GM23248 (cell line): ENCODE results near the gene ACAP2. TPM values are rescaled to one million over a fixed set of nuclear protein-coding genes. Genes with fewer than 3 reads are reported as not detected.

ENCODE experiments used
- DNase-seq: peaks from one replicate; pipeline ENCODE4 v3.0.0-alpha.2; 2015
- H2AFZ ChIP-seq: fragments of 200-600 bp; sonication (generic); 2 replicates; pipeline ENCODE4 v1.6.1; 2016; ENCODE audit warnings: antibody characterized with exemption
- H3F3A ChIP-seq: fragments of 200-600 bp; sonication (generic); 2 replicates; pipeline ENCODE4 v1.6.1; 2016; ENCODE audit warnings: mild to moderate bottlenecking, antibody characterized with exemption, mixed run types; ENCODE audit not compliant: insufficient read depth
- H3K27ac ChIP-seq: fragments of 200-600 bp; sonication (generic); 2 replicates; pipeline ENCODE4 v1.5.1; 2016; ENCODE audit warnings: mild to moderate bottlenecking
- H3K27me3 ChIP-seq: fragments of 200-600 bp; sonication (generic); replicated peaks from 2 replicates; pipeline ENCODE4 v1.6.1; 2016; ENCODE audit warnings: mild to moderate bottlenecking; ENCODE audit not compliant: insufficient read depth
- H3K36me3 ChIP-seq: fragments of 200-600 bp; sonication (generic); 2 replicates; pipeline ENCODE4 v1.6.1; 2016; ENCODE audit warnings: low read depth, mild to moderate bottlenecking
- H3K4me1 ChIP-seq: fragments of 200-600 bp; sonication (generic); 2 replicates; pipeline ENCODE4 v1.6.1; 2016; ENCODE audit warnings: mild to moderate bottlenecking; ENCODE audit not compliant: insufficient read depth
- H3K4me2 ChIP-seq: fragments of 200-600 bp; sonication (generic); one replicate; pipeline ENCODE4 v1.6.1; 2016; ENCODE audit warnings: mild to moderate bottlenecking; ENCODE audit not compliant: unreplicated experiment
- H3K4me3 ChIP-seq: fragments of 200-600 bp; sonication (generic); 2 replicates; pipeline ENCODE4 v1.5.1; 2016; ENCODE audit warnings: mild to moderate bottlenecking
- H3K79me2 ChIP-seq: fragments of 200-600 bp; sonication (generic); 2 replicates; pipeline ENCODE4 v1.6.1; 2016; ENCODE audit warnings: mild to moderate bottlenecking; ENCODE audit not compliant: insufficient read depth
- H3K9ac ChIP-seq: fragments of 200-600 bp; sonication (generic); 2 replicates; pipeline ENCODE4 v1.6.1; 2016; ENCODE audit warnings: mild to moderate bottlenecking
- H3K9me2 ChIP-seq: fragments of 200-600 bp; sonication (generic); 2 replicates; pipeline ENCODE4 v1.6.1; 2016; ENCODE audit warnings: mixed run types, mild to moderate bottlenecking, moderate library complexity; ENCODE audit not compliant: insufficient read depth
- H3K9me3 ChIP-seq: fragments of 200-600 bp; sonication (generic); one replicate; pipeline ENCODE4 v1.6.1; 2017; ENCODE audit warnings: low read depth
- H4K20me1 ChIP-seq: fragments of 200-600 bp; sonication (generic); 2 replicates; pipeline ENCODE4 v1.6.0; 2016; ENCODE audit not compliant: insufficient read depth
- EZH2 ChIP-seq: fragments of 200-600 bp; sonication (generic); IDR thresholded peaks from 2 replicates; pipeline ENCODE4 v1.6.1; 2018; ENCODE audit warnings: antibody characterized with exemption, mild to moderate bottlenecking; ENCODE audit not compliant: insufficient read depth, poor library complexity, severe bottlenecking
- EZH2phosphoT487 ChIP-seq: fragments of 200-600 bp; sonication (generic); IDR thresholded peaks from 2 replicates; pipeline ENCODE4 v1.6.1; 2018; ENCODE audit warnings: antibody characterized with exemption, moderate library complexity, mild to moderate bottlenecking, low read depth; ENCODE audit not compliant: insufficient read depth
- whole genome bisulfite sequencing, 2 experiments: methylation state at CpG; one replicate each; pipeline ENCODE4 v1.1.6; 2015 to 2017; ENCODE audit warnings: low lambda C conversion rate in 2 of 2, low coverage in 1 of 2; ENCODE audit errors: missing lambda C conversion rate in 2 of 2; 5-methylcytosine and 5-hydroxymethylcytosine counted together
- in situ Hi-C: fragments of 300-500 bp; cut with MboI; formaldehyde crosslinking; loops from 2 replicates; pipeline ENCODE4 v1.15.0; 2020
- polyA plus RNA-seq: library from polyadenylated mRNA; unstranded; fragments of >200 nt; fragmentation: Nextera tagmentation; extraction: Ambion mirVana; gene quantifications from 2 replicates; pipeline ENCODE4 v1.2.1, GENCODE V29; 2016
- total RNA-seq: library from RNA; depleted of rRNA; stranded (reverse); fragments of >200 nt; shearing (Covaris generic); gene quantifications from 2 replicates; pipeline ENCODE4 v1.2.3, GENCODE V29; 2014

Gene ACAP2
- total and polyA plus RNA-seq, 2 experiments from 2014 or later, result 47.8 to 49.9 TPM

DNA sequence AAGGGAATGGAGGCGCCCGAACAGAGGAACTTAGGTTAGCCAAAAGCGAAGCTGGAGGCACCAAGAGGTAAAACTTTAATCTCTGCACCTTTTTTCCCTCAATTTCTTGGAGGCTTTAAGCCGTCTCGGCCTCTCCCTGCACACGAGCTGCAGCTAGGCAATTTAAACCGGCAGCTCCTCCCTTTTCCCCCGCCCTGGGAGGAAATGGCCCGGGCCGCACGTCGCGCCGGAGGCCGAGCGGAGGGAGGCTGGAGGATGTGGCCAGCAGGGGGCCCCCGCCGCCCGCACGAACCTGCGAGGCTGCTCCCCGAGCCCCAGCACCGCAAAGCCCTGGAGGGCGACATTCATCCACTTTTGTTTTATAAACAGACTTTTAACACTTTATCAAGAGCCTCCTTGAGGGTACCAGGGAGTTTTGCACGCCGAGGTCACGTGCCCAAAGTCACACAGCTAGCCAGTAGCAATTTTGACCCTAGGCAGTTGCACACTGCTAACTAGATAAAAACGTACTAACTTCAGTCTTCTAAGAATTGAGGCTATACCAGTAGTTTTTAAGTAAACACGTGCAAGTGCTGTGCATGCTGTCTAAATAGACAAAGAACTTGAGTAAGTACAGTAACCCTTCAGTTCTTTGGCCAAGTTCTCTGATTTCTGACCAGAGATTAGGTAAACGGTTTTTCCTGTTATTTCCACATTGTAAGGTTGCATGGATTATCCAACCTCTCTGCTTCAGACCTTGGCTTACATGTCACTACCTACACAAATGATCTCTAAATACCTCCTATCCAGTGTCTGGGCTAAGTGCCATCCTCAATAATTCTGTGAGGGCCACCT, 171.2 kb downstream of the ACAP2 start:
- Histone ChIP-seq H3K4me1 (peaks cover 15% of the 10 kb centered on the region), H3K4me2 (peak overlapping the region; percentile 90), H4K20me1 (no peaks in the 10 kb centered on the region), H3K4me3 (peak overlapping the region; percentile 93), H3F3A (peaks cover 25% of the 10 kb centered on the region), H3K27ac (peak overlapping the region; percentile 52), H3K79me2 (peaks cover 33% of the 10 kb centered on the region), H3K9me3 (no peaks in the 10 kb centered on the region), H3K27me3 (no peaks in the 10 kb centered on the region), H3K9ac (peak overlapping the region; percentile 78), H3K36me3 (0 out of 2 replicates have a peak, but pooled peaks cover under 1% of the 10 kb centered on the region), H3K9me2 (no peaks in the 10 kb centered on the region), H2AFZ (peak overlapping the region; percentile 97)
- 1 to 2% methylated on average over 19 to 30 of the region's 30 CpGs for WGBS, 2 experiments
- TF ChIP-seq EZH2phosphoT487 (no peak), EZH2 (no peak)
- in situ Hi-C loops, result loop anchor here (5.0 kb wide), 1 partner anchor 251 kb away; no protein-coding TSS in a partner anchor
- DNase-seq, result peak; percentile 93

GRCh38 chr3:195270817-195271409, 171.9 kb downstream of the ACAP2 start, which contains the start of gene XXYLT1:
TSS of gene XXYLT1 (minus strand) at chr3:195271159. CDS start at chr3:195271058, 101 bp downstream.
- H3K9me3 ChIP-seq, result no peaks in the 10 kb centered on the region
- H4K20me1 ChIP-seq, result no peaks in the 10 kb centered on the region
- TF ChIP-seq EZH2 (no peak), EZH2phosphoT487 (no peak)
- H3K9ac ChIP-seq, result peak within 1 kb of the TSS; percentile 78
- H3F3A ChIP-seq, result peaks cover 25% of the 10 kb centered on the region
- H2AFZ ChIP-seq, result peak within 1 kb of the TSS; percentile 97
- WGBS, 2 experiments, result 0 to 2% methylated on average over 42 to 52 of the region's 75 CpGs
- H3K27ac ChIP-seq, result peak within 1 kb of the TSS; percentile 52
- H3K9me2 ChIP-seq, result no peaks in the 10 kb centered on the region
- H3K79me2 ChIP-seq, result peaks cover 36% of the 10 kb centered on the region
- DNase-seq, result peak; percentile 93
- in situ Hi-C loops, result loop anchor here (5.0 kb wide), 1 partner anchor 251 kb away; no protein-coding TSS in a partner anchor
- H3K4me2 ChIP-seq, result peak within 1 kb of the TSS; percentile 91
- H3K4me1 ChIP-seq, result peaks cover 15% of the 10 kb centered on the region
- no peaks in the 10 kb centered on the region for H3K36me3 ChIP-seq
- no peaks in the 10 kb centered on the region for H3K27me3 ChIP-seq
- H3K4me3 ChIP-seq, result peak within 1 kb of the TSS; percentile 93

- H3K9ac ChIP-seq, result peak overlapping the region; percentile 78
- in situ Hi-C loops, result loop anchor here (5.0 kb wide), 1 partner anchor 252 kb away; no protein-coding TSS in a partner anchor
- H3K36me3 ChIP-seq, result no peaks in the 10 kb centered on the region
- peaks cover 25% of the 10 kb centered on the region for H3F3A ChIP-seq
- H3K9me2 ChIP-seq, result no peaks in the 10 kb centered on the region
- no peak for TF ChIP-seq EZH2
- no peak for TF ChIP-seq EZH2phosphoT487
- H3K4me1 ChIP-seq, result peaks cover 15% of the 10 kb centered on the region
- WGBS, 2 experiments, result 0 to 2% methylated on average over 45 to 51 of the region's 52 CpGs
- peak; percentile 68 for DNase-seq
- peak overlapping the region; percentile 52 for H3K27ac ChIP-seq
- peak overlapping the region; percentile 97 for H2AFZ ChIP-seq
- H3K4me2 ChIP-seq, result peak overlapping the region; percentile 91
- H3K79me2 ChIP-seq, result peaks cover 43% of the 10 kb centered on the region
- no peaks in the 10 kb centered on the region for H3K27me3 ChIP-seq
- peak overlapping the region; percentile 93 for H3K4me3 ChIP-seq
- H4K20me1 ChIP-seq, result no peaks in the 10 kb centered on the region
- no peaks in the 10 kb centered on the region for H3K9me3 ChIP-seq
Observed at GRCh38 chr3:195270079-195270816, 172.6 kb downstream of the ACAP2 start.
